ENCODE data around the gene PIGU. TPM values are rescaled to one million over a fixed set of nuclear protein-coding genes. Genes with fewer than 3 reads are reported as not detected.

Gene PIGU
- total and polyA plus RNA-seq, 5 donors from 2014 or later, result 9.7 to 44.6 (median 35.5) TPM

DNA sequence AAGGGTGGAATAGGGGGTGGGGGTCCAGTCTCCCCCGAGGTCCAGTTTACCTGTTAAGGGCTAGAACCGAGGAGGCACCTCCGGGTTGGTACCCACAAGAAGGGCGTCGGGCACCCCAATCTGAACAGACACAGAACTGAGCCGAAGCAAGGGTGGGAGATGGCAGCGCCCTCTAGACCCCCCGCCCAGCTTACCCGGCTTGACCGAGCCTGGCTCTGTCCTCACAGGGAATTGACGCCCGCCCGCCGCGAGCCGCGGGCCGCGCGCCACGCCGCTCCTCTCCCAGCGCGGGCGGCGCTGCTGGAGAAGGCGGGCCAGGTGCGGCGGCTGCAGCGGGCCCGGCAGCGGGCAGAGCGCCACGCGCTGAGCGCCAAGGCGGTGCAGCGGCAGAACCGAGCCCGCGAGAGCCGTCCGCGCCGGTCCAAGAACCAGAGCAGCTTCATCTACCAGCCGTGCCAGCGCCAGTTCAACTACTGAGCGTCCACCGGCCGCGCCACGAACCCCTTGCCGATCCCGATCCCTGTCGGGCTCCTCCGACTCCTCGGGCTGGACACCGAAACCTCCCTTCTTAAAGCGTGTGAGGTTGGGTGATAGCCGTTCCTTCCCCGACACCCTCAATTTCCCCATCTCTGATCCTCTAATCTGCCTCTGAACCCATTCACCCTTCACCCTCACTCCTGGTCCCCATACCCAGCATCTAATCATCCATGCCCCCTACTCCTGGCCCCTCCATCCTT, 33.1 kb upstream of the PIGU start:
- ATAC-seq (ENCODE audit: low read depth in 2 of 2) (peak; percentile 39 to 46), DNase-seq (peak in 1 of 3 donors; percentile 65)
- H3K27me3 Mint-ChIP-seq, result no peaks in the 10 kb centered on the region
- H3K36me3 Mint-ChIP-seq, result peaks cover 8% of the 10 kb centered on the region
- H3K27ac ChIP-seq (ENCODE audit: insufficient read depth, low read length, poor library complexity, severe bottlenecking), result peak overlapping the region; percentile 88
- peaks cover 0 to 2% (median 0%) of the 10 kb centered on the region in 7 donors for H3K9me3 Mint-ChIP-seq
- H3K4me3 ChIP-seq (ENCODE audit: low read depth, low read length), result peak overlapping the region; percentile 58
- H3K4me1 ChIP-seq (ENCODE audit: control insufficient read depth, insufficient read depth, low read length, poor library complexity, severe bottlenecking), result peaks cover 13% of the 10 kb centered on the region
- H3K27ac Mint-ChIP-seq, result peak overlapping the region; percentile 78 to 93 (median 88)
- H3K9me3 ChIP-seq (ENCODE audit: control insufficient read depth in 2 of 2, low read length in 2 of 2), result no peaks in the 10 kb centered on the region
- H3K27me3 ChIP-seq (ENCODE audit: control insufficient read depth, insufficient read depth, low read length), result no peaks in the 10 kb centered on the region
- peak overlapping the region; percentile 88 to 98 (median 91) for H3K4me3 Mint-ChIP-seq
- H3K4me1 Mint-ChIP-seq, result peaks cover 0 to 21% (median 11%) of the 10 kb centered on the region in 4 donors
- H3K36me3 ChIP-seq (ENCODE audit: control insufficient read depth, insufficient read depth, low read length), result peaks cover 3% of the 10 kb centered on the region

DNA sequence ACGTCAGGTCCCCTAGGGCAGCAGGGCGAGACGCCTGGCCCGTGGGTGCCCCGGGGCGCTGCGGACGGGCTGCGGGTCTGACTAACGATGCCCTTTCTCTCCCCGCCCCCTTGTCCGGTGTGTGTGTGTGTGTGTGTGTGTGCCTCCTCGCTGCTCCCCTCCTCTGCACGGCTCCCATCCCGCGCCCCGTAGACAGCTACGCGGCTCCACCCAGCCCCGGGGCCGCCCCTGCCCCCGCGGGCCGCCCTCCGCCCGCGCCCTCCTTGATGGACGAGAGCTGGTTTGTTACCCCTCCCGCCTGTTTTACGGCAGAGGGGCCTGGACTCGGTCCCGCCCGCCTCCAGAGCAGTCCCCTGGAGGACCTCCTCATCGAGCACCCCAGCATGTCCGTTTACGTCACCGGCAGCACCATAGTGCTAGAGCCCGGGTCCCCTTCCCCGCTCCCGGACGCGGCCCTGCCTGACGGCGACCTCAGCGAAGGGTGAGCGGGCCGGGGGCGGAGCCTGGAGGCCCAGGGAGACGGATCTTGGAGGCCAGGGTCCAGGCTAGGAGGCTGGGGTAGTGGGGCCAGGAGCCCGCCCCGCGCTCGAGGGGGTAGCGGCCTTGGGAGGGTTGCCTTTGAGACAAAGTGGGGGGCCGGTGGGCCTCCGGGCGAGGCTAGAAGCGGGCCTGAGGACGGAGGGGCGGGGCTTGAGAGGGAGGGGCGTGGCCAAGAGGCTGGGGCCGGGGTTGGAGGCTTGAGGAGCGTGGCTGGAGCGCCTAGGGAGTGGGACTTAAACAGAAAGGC, 32.3 kb upstream of the PIGU start:
- ATAC-seq (ENCODE audit: low read depth in 2 of 2), result peak; percentile 56 to 62
- no peaks in the 10 kb centered on the region for H3K9me3 ChIP-seq (ENCODE audit: control insufficient read depth in 2 of 2, low read length in 2 of 2)
- Mint-ChIP-seq H3K4me3 (peak overlapping the region; percentile 88 to 98 (median 91)), H3K4me1 (peaks cover 0 to 27% (median 14%) of the 10 kb centered on the region in 4 donors), H3K27ac (peak overlapping the region in 2 of 3 donors; percentile 88 to 93), H3K36me3 (peaks cover 7% of the 10 kb centered on the region), H3K27me3 (peaks cover 5% of the 10 kb centered on the region), H3K9me3 (peaks cover 0 to 2% (median 0%) of the 10 kb centered on the region in 7 donors)
- peak overlapping the region; percentile 58 for H3K4me3 ChIP-seq (ENCODE audit: low read depth, low read length)
- H3K4me1 ChIP-seq (ENCODE audit: control insufficient read depth, insufficient read depth, low read length, poor library complexity, severe bottlenecking), result peaks cover 16% of the 10 kb centered on the region
- DNase-seq, result peak; percentile 79 to 84 (median 81)
- no peaks in the 10 kb centered on the region for H3K27me3 ChIP-seq (ENCODE audit: control insufficient read depth, insufficient read depth, low read length)
- peaks cover 3% of the 10 kb centered on the region for H3K36me3 ChIP-seq (ENCODE audit: control insufficient read depth, insufficient read depth, low read length)
- peak overlapping the region; percentile 88 for H3K27ac ChIP-seq (ENCODE audit: insufficient read depth, low read length, poor library complexity, severe bottlenecking)

DNA sequence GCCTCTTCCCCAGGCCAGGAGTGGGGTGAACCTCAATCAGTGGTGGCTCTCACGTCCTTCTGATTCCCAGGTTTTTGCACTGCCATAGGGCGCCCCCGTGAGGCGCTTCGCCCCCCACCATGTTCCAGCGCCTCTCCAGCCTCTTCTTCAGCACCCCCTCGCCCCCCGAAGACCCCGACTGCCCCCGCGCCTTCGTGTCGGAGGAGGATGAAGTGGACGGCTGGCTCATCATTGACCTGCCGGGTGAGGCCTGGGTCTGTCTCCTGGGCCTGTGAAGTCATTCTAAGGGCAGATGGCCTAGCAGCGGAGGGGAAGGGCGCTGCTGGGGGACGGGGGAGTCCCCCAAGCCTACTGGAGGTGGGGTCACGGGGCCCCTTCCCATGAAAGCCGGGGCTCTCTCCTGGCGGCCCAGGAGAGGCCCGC, 31.7 kb upstream of the PIGU start:
- peaks cover 0 to 28% (median 14%) of the 10 kb centered on the region in 4 donors for H3K4me1 Mint-ChIP-seq
- Histone ChIP-seq H3K27me3 (ENCODE audit: control insufficient read depth, insufficient read depth, low read length) (no peaks in the 10 kb centered on the region), H3K4me3 (ENCODE audit: low read depth, low read length) (no peak overlapping the region), H3K36me3 (ENCODE audit: control insufficient read depth, insufficient read depth, low read length) (peaks cover under 1% of the 10 kb centered on the region), H3K4me1 (ENCODE audit: control insufficient read depth, insufficient read depth, low read length, poor library complexity, severe bottlenecking) (peaks cover 19% of the 10 kb centered on the region), H3K27ac (ENCODE audit: insufficient read depth, low read length, poor library complexity, severe bottlenecking) (peak overlapping the region; percentile 88), H3K9me3 (ENCODE audit: control insufficient read depth in 2 of 2, low read length in 2 of 2) (no peaks in the 10 kb centered on the region)
- H3K4me3 Mint-ChIP-seq, result peak overlapping the region; percentile 88 to 98 (median 91)
- peak; percentile 0 to 15 for ATAC-seq (ENCODE audit: low read depth in 2 of 2)
- peak overlapping the region in 2 of 3 donors; percentile 88 to 90 for H3K27ac Mint-ChIP-seq
- peak; percentile 39 to 65 (median 59) for DNase-seq
- H3K9me3 Mint-ChIP-seq, result peaks cover 0 to 2% (median 0%) of the 10 kb centered on the region in 7 donors
- H3K36me3 Mint-ChIP-seq, result peaks cover 6% of the 10 kb centered on the region
- peaks cover 8% of the 10 kb centered on the region for H3K27me3 Mint-ChIP-seq

DNA sequence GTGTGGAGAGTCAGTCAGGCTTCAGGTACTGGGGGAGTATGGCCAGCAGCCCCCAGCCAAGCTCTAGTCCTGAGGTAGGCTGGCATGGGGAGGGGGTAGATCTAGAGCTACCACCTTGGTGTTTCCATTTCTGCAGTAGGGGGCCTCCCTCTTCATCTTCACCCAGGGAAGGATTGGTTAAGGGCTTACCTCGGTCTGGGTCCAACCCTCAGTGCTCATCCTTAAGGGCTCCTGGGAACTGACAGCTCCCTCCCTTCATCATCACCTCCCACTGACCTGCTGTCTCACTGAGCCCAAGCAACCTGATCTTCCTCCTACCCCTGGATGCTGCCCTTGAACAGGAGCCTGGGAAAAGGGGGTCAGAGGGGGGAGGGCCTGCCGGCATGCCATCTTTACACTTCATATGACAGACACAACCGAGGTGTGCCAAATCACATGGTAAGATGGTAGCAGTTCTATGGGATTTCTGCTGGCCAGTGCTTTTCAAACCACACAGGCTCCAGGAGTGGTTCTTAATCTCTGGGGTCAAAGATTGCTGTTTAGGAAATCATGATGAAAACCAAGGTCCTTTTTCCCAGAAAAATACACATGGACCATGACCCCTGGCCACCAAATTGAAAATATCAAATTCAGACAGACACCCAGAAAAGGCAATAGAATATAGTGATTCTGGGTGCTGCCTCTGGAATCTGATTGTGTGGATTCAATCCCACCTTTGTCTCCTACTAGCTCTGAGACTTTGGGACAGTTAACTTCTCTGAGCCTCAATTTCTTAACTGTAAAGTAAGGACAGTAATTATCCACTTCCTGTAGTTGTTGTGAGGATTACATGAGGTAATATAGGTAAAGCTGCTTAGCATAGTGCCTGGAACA, 30.3 kb upstream of the PIGU start:
- Histone ChIP-seq H3K4me1 (ENCODE audit: control insufficient read depth, insufficient read depth, low read length, poor library complexity, severe bottlenecking) (peaks cover 22% of the 10 kb centered on the region), H3K4me3 (ENCODE audit: low read depth, low read length) (no peak overlapping the region), H3K27me3 (ENCODE audit: control insufficient read depth, insufficient read depth, low read length) (no peaks in the 10 kb centered on the region), H3K27ac (ENCODE audit: insufficient read depth, low read length, poor library complexity, severe bottlenecking) (no peak overlapping the region), H3K9me3 (ENCODE audit: control insufficient read depth in 2 of 2, low read length in 2 of 2) (no peaks in the 10 kb centered on the region), H3K36me3 (ENCODE audit: control insufficient read depth, insufficient read depth, low read length) (no peaks in the 10 kb centered on the region)
- ATAC-seq (ENCODE audit: low read depth in 2 of 2) (no peak), DNase-seq (no peak)
- Mint-ChIP-seq H3K27ac (peak overlapping the region in 2 of 3 donors; percentile 88 to 99), H3K4me1 (peaks cover 0 to 38% (median 16%) of the 10 kb centered on the region in 4 donors), H3K9me3 (peaks cover 0 to 2% (median 0%) of the 10 kb centered on the region in 7 donors), H3K4me3 (peak overlapping the region in 3 of 4 donors; percentile 31 to 98 (median 88)), H3K36me3 (no peaks in the 10 kb centered on the region), H3K27me3 (peaks cover 15% of the 10 kb centered on the region)

DNA sequence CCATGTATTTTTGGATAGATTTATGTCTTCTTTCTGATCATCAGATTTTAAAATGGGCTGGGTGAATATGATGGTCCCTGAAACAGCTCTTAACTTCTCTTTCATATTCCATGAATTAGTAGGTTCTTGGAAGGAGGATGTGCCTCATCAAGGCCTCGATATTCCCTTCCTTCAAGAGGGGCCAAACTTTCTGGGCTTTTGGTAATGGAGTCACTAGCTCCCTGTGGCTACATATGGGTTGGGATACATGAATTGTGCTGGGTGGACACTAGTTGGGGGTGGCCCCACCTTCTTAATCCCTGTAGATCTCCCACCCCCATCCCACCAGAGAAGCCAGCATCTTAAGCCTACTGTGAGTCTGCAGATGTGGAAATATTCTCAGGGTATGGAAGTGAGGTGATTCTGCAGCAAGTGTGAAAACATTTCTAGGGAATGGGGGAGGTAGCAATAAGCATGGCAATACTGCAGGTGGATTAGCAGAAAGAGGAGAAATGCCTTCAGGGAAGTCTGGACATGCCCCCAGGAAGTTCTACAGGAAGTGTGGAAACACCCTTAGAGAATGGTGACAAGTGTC, 29.5 kb upstream of the PIGU start:
- H3K9me3 Mint-ChIP-seq, result peaks cover 0 to 2% (median 0%) of the 10 kb centered on the region in 7 donors
- H3K4me1 Mint-ChIP-seq, result peaks cover 0 to 38% (median 17%) of the 10 kb centered on the region in 4 donors
- DNase-seq (no peak), ATAC-seq (ENCODE audit: low read depth in 2 of 2) (no peak)
- Histone ChIP-seq H3K36me3 (ENCODE audit: control insufficient read depth, insufficient read depth, low read length) (no peaks in the 10 kb centered on the region), H3K27ac (ENCODE audit: insufficient read depth, low read length, poor library complexity, severe bottlenecking) (no peak overlapping the region), H3K4me3 (ENCODE audit: low read depth, low read length) (no peak overlapping the region), H3K27me3 (ENCODE audit: control insufficient read depth, insufficient read depth, low read length) (no peaks in the 10 kb centered on the region), H3K4me1 (ENCODE audit: control insufficient read depth, insufficient read depth, low read length, poor library complexity, severe bottlenecking) (peaks cover 22% of the 10 kb centered on the region), H3K9me3 (ENCODE audit: control insufficient read depth in 2 of 2, low read length in 2 of 2) (no peaks in the 10 kb centered on the region)
- peak overlapping the region; percentile 11 to 88 (median 56) for H3K4me3 Mint-ChIP-seq
- no peaks in the 10 kb centered on the region for H3K36me3 Mint-ChIP-seq
- peak overlapping the region in 2 of 3 donors; percentile 98 to 99 for H3K27ac Mint-ChIP-seq
- H3K27me3 Mint-ChIP-seq, result peaks cover 15% of the 10 kb centered on the region

DNA sequence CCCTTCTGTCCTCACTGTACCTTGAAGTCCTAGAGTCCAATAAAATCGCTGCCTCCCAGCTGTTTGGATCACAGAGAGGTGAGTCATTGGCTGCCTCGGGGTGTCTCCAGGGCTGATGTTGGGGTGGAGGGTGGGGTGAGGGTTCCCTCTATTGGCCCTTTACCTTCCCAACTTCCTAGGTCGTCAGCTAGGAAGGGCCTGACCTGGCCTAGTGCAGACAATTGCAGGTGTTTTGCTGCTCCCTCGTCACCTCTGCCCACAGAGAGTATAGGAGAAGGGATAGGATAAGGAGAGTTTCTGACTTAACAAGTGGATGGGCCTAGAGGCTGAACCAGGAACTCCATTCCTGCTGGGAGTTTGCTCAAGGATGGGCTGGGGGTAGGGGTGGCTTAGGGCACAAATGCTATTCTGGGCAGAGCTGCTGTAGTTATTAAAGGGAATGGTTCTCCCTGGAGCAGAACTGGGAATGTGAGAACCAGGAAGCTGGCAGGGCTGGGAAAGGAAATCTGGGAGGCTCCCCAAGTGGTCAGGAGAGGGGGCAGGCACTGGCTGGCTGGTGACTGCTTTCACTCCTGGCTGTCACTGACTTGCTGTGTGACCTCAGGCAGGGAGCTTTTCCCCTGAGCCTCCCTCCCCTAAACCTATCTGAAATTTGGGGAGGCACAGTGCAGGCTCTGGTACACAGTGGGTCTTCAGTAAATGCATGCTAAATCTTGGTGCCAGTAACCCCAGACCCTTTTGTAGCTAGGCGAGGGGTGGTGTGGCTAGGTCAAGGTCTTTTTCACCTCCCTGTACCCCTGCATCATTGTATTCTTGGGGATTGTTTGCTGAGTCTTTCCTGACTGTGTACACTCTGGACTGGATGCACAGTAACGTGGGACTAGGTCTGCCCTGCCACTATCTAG, 28.8 kb upstream of the PIGU start:
- Mint-ChIP-seq H3K4me3 (peak overlapping the region; percentile 88 to 97 (median 90)), H3K27me3 (peaks cover 20% of the 10 kb centered on the region), H3K9me3 (peaks cover 0 to 2% (median 0%) of the 10 kb centered on the region in 7 donors), H3K27ac (peak overlapping the region; percentile 82 to 99 (median 98)), H3K36me3 (no peaks in the 10 kb centered on the region), H3K4me1 (peaks cover 0 to 36% (median 14%) of the 10 kb centered on the region in 4 donors)
- Histone ChIP-seq H3K4me1 (ENCODE audit: control insufficient read depth, insufficient read depth, low read length, poor library complexity, severe bottlenecking) (peaks cover 22% of the 10 kb centered on the region), H3K4me3 (ENCODE audit: low read depth, low read length) (no peak overlapping the region), H3K9me3 (ENCODE audit: control insufficient read depth in 2 of 2, low read length in 2 of 2) (no peaks in the 10 kb centered on the region), H3K36me3 (ENCODE audit: control insufficient read depth, insufficient read depth, low read length) (no peaks in the 10 kb centered on the region), H3K27me3 (ENCODE audit: control insufficient read depth, insufficient read depth, low read length) (no peaks in the 10 kb centered on the region), H3K27ac (ENCODE audit: insufficient read depth, low read length, poor library complexity, severe bottlenecking) (peak overlapping the region; percentile 91)
- DNase-seq, result peak in 1 of 3 donors; percentile 13
- no peak for ATAC-seq (ENCODE audit: low read depth in 2 of 2)
